GM18861 (cell line): ENCODE measurements around the gene GULP1.
"Not testable (repeated sequence)": the region's sequence is repeated elsewhere in the genome, so short reads cannot be mapped to it uniquely, and the experiment has no call there.

Experiments used
- ATAC-seq: cut with Tn5 transposase; IDR thresholded peaks from one replicate; pipeline ENCODE4 v1.9.1; 2021; ENCODE audit not compliant: unreplicated experiment

Gene GULP1

GRCh38 chr2:188596054-188596453 lies 304.4 kb downstream of the GULP1 start:
- ATAC-seq, result no peak

GRCh38 chr2:188598551-188598950 lies 306.9 kb downstream of the GULP1 start:
- no peak for ATAC-seq

- no peak for ATAC-seq
These were observed 307.5 kb downstream of the GULP1 start for GRCh38 chr2:188599140-188599539.

- no peak for ATAC-seq
These were observed 309.0 kb downstream of the GULP1 start for GRCh38 chr2:188600536-188601210.

GRCh38 chr2:188601391-188601790 lies 309.7 kb downstream of the GULP1 start:
- no peak for ATAC-seq

GRCh38 chr2:188601927-188602326 lies 310.3 kb downstream of the GULP1 start:
- ATAC-seq, result no peak

GRCh38 chr2:188604579-188604978 lies 312.9 kb downstream of the GULP1 start:
- no peak for ATAC-seq

- ATAC-seq, result not testable (repeated sequence)
These were observed 314.2 kb downstream of the GULP1 start for GRCh38 chr2:188605609-188606584.

GRCh38 chr2:188606596-188606995 lies 314.9 kb downstream of the GULP1 start:
- ATAC-seq, result not testable (repeated sequence)

GRCh38 chr2:188607501-188607900 lies 315.8 kb downstream of the GULP1 start:
- ATAC-seq, result no peak

GRCh38 chr2:188609321-188610049 lies 317.8 kb downstream of the GULP1 start:
- ATAC-seq, result no peak

GRCh38 chr2:188610050-188610444 lies 318.4 kb downstream of the GULP1 start:
- no peak for ATAC-seq

GRCh38 chr2:188610827-188611226 lies 319.2 kb downstream of the GULP1 start:
- ATAC-seq, result no peak

GRCh38 chr2:188619146-188619545 lies 327.5 kb downstream of the GULP1 start:
- ATAC-seq, result no peak

- no peak for ATAC-seq
These were observed 329.2 kb downstream of the GULP1 start for GRCh38 chr2:188620916-188621315.

GRCh38 chr2:188622601-188623260 lies 331.1 kb downstream of the GULP1 start:
- no peak for ATAC-seq

GRCh38 chr2:188623995-188624643 lies 332.4 kb downstream of the GULP1 start:
- ATAC-seq, result no peak

- no peak for ATAC-seq
These were observed 335.8 kb downstream of the GULP1 start for GRCh38 chr2:188627471-188627870.

- no peak for ATAC-seq
These were observed 337.5 kb downstream of the GULP1 start for GRCh38 chr2:188628989-188629752.
